IMR-90 (cell line): Measurements from ENCODE around the gene TMEM127. TPM values are rescaled to one million over a fixed set of nuclear protein-coding genes. Genes with fewer than 3 reads are reported as not detected.

Experiments
- ATAC-seq: fragments of 200-7000 bp; cut with Tn5 transposase; 2 replicates; pipeline ENCODE4 v1.9.1; 2020; ENCODE audit warnings: low read depth, mild to moderate bottlenecking, moderate library complexity
- BruUV-seq: library from RNA; stranded (reverse); fragments of 400-500 nt; replicated peaks from 2 replicates; lab custom pipeline; 2021; lab: Mats Ljungman, UMichigan
- CTCF ChIA-PET: fragments of 300-600 bp; formaldehyde crosslinking; extraction: SDS; loops from one replicate; lab custom pipeline; 2021; ENCODE audit warnings: antibody characterized with exemption; lab: Yijun Ruan, JAX
- POLR2A ChIA-PET: fragments of 300-600 bp; sonication (Branson Sonifier 250); formaldehyde crosslinking; loops from one replicate; lab custom pipeline; 2022; ENCODE audit warnings: antibody characterized with exemption; ENCODE audit not compliant: unreplicated experiment; lab: Charles Lee
- DNase-seq: peaks from one replicate; pipeline ENCODE4 v3.0.0; 2013
- H2AFZ ChIP-seq: replicated peaks from 2 replicates; pipeline ENCODE3; 2013; ENCODE audit warnings: low read length, mild to moderate bottlenecking; ENCODE audit not compliant: poor library complexity
- H2AK5ac ChIP-seq: 2 replicates; pipeline ENCODE4 v1.6.1; 2013; ENCODE audit warnings: low read depth, low read length, inconsistent platforms
- H2AK9ac ChIP-seq: replicated peaks from 2 replicates; pipeline ENCODE3; 2013; ENCODE audit warnings: mild to moderate bottlenecking, low read depth, low read length, moderate library complexity; ENCODE audit not compliant: poor library complexity
- H2BK120ac ChIP-seq: 2 replicates; pipeline ENCODE4 v1.6.1; 2013; ENCODE audit warnings: low read depth, low read length, inconsistent platforms
- H2BK15ac ChIP-seq: 3 replicates; pipeline ENCODE4 v1.6.1; 2013; ENCODE audit warnings: low read depth, low read length, inconsistent platforms
- H2BK20ac ChIP-seq: 2 replicates; pipeline ENCODE4 v1.6.1; 2013; ENCODE audit warnings: low read depth, mild to moderate bottlenecking, inconsistent platforms, low read length, moderate library complexity
- H2BK5ac ChIP-seq: 2 replicates; pipeline ENCODE4 v1.6.1; 2013; ENCODE audit warnings: mild to moderate bottlenecking, low read depth, low read length, inconsistent platforms; ENCODE audit not compliant: poor library complexity, severe bottlenecking
- H3K14ac ChIP-seq: replicated peaks from 2 replicates; pipeline ENCODE4 v1.6.1; 2013; ENCODE audit warnings: low read depth, low read length, inconsistent platforms
- H3K18ac ChIP-seq: 2 replicates; pipeline ENCODE4 v1.6.1; 2013; ENCODE audit warnings: low read depth, low read length, control low read depth
- H3K23ac ChIP-seq: 2 replicates; pipeline ENCODE4 v1.6.1; 2013; ENCODE audit warnings: low read depth, low read length, inconsistent platforms
- H3K27ac ChIP-seq: 2 replicates; pipeline ENCODE4 v1.5.1; 2013; ENCODE audit warnings: mild to moderate bottlenecking, control low read depth, low read length; ENCODE audit not compliant: insufficient read depth
- H3K27me3 ChIP-seq: 2 replicates; pipeline ENCODE4 v1.6.1; 2013; ENCODE audit warnings: low read length; ENCODE audit not compliant: control insufficient read depth, insufficient read depth
- H3K36me3 ChIP-seq: 2 replicates; pipeline ENCODE4 v1.6.1; 2013; ENCODE audit warnings: low read length, mixed read lengths; ENCODE audit not compliant: control insufficient read depth, insufficient read depth
- H3K4ac ChIP-seq: 2 replicates; pipeline ENCODE4 v1.6.1; 2013; ENCODE audit warnings: low read depth, low read length, inconsistent platforms
- H3K4me1 ChIP-seq: 2 replicates; pipeline ENCODE4 v1.6.1; 2013; ENCODE audit warnings: low read length, mixed read lengths; ENCODE audit not compliant: control insufficient read depth, insufficient read depth
- H3K4me2 ChIP-seq: 2 replicates; pipeline ENCODE4 v1.6.1; 2013; ENCODE audit warnings: low read depth, mild to moderate bottlenecking, control low read depth, low read length, moderate library complexity
- H3K4me3 ChIP-seq: 2 replicates; pipeline ENCODE4 v1.5.1; 2013; ENCODE audit warnings: low read depth, mild to moderate bottlenecking, control low read depth, low read length, moderate library complexity; ENCODE audit not compliant: insufficient read depth
- H3K56ac ChIP-seq: 2 replicates; pipeline ENCODE4 v1.6.1; 2013; ENCODE audit warnings: low read length, inconsistent platforms; ENCODE audit not compliant: insufficient read depth; ENCODE audit errors: extremely low read depth
- H3K79me1 ChIP-seq, 2 experiments: 2 replicates each; pipeline ENCODE4 v1.6.1; 2013; ENCODE audit warnings: low read length in 2 of 2, inconsistent platforms in 1 of 2, low read depth in 1 of 2
- H3K9ac ChIP-seq: 2 replicates; pipeline ENCODE4 v1.6.1; 2013; ENCODE audit warnings: low read depth, low read length, control low read depth
- H3K9me1 ChIP-seq: 2 replicates; pipeline ENCODE4 v1.6.1; 2013; ENCODE audit warnings: low read length, inconsistent platforms; ENCODE audit not compliant: insufficient read depth
- H3K9me3 ChIP-seq: 2 replicates; pipeline ENCODE4 v1.6.1; 2013; ENCODE audit warnings: low read length; ENCODE audit not compliant: control insufficient read depth, insufficient read depth
- H4K20me1 ChIP-seq: 2 replicates; pipeline ENCODE4 v1.6.1; 2013; ENCODE audit warnings: low read length, inconsistent platforms; ENCODE audit not compliant: insufficient read depth
- H4K5ac ChIP-seq: 2 replicates; pipeline ENCODE4 v1.6.1; 2013; ENCODE audit warnings: mild to moderate bottlenecking, low read depth, low read length, control low read depth
- H4K8ac ChIP-seq, 2 experiments: 2 replicates each; pipeline ENCODE4 v1.6.1; 2013; ENCODE audit warnings: low read depth in 2 of 2, low read length in 2 of 2, control low read depth in 1 of 2, inconsistent platforms in 1 of 2
- H4K91ac ChIP-seq: 2 replicates; pipeline ENCODE4 v1.6.1; 2013; ENCODE audit warnings: low read depth, low read length, inconsistent platforms; ENCODE audit not compliant: insufficient read depth
- BHLHE40 ChIP-seq: fragments of 150-350 bp; IDR thresholded peaks from 2 replicates; pipeline ENCODE4 v1.6.1; 2016; ENCODE audit warnings: mild to moderate bottlenecking, low read depth, low read length
- CEBPB ChIP-seq: IDR thresholded peaks from 2 replicates; pipeline ENCODE4 v1.6.1; 2012; ENCODE audit warnings: low read depth, low read length, improper control_type of control experiment
- CTCF ChIP-seq: conservative IDR thresholded peaks from 2 replicates; pipeline ENCODE4 v1.5.1; 2012; ENCODE audit warnings: mild to moderate bottlenecking, low read depth, low read length, improper control_type of control experiment
- MAZ ChIP-seq: IDR thresholded peaks from 2 replicates; pipeline ENCODE4 v1.6.1; 2012; ENCODE audit warnings: low read depth, mild to moderate bottlenecking, low read length, improper control_type of control experiment, moderate library complexity, borderline replicate concordance
- RCOR1 ChIP-seq: IDR thresholded peaks from 2 replicates; pipeline ENCODE4 v1.6.1; 2012; ENCODE audit warnings: mild to moderate bottlenecking, low read length, improper control_type of control experiment; ENCODE audit not compliant: insufficient replicate concordance
- RFX5 ChIP-seq: IDR thresholded peaks from 2 replicates; pipeline ENCODE4 v1.8.0; 2012; ENCODE audit warnings: low read depth, mild to moderate bottlenecking, low read length, moderate library complexity
- SMC3 ChIP-seq: fragments of 150-350 bp; IDR thresholded peaks from 2 replicates; pipeline ENCODE4 v1.6.1; 2016; ENCODE audit warnings: low read depth, mild to moderate bottlenecking, antibody characterized with exemption, low read length, moderate library complexity
- USF2 ChIP-seq: fragments of 150-350 bp; IDR thresholded peaks from 2 replicates; pipeline ENCODE4 v1.6.1; 2017; ENCODE audit warnings: mild to moderate bottlenecking, antibody characterized with exemption, low read length, low read depth
- WGBS, 2 experiments: methylation state at CpG; one replicate each; pipeline versions ENCODE4 v1.1.5 to v1.1.7; 2013; ENCODE audit warnings: missing lambda C conversion rate in 2 of 2; ENCODE audit not compliant: insufficient read length in 1 of 2; ENCODE audit errors: extremely low coverage in 2 of 2; 5-methylcytosine and 5-hydroxymethylcytosine counted together
- dilution Hi-C: fragments of 300-500 bp; cut with HindIII; formaldehyde crosslinking; loops from one replicate; pipeline ENCODE4 v1.14.3; 2018; ENCODE audit warnings: low sequenced_read_pairs; ENCODE audit not compliant: unreplicated experiment
- in situ Hi-C: fragments of 300-500 bp; cut with MboI; formaldehyde crosslinking; loops from 3 replicates; pipeline ENCODE4 v1.14.3; 2019; ENCODE audit warnings: low sequenced_read_pairs, inconsistent platforms, mixed read lengths
- intact Hi-C: fragments of 100-400 bp; cut with micrococcal nuclease; formaldehyde crosslinking; loops from 2 replicates; pipeline ENCODE4 v1.10.0; 2022
- polyA plus RNA-seq, 3 experiments: library from polyadenylated mRNA; depleted of rRNA; stranded (reverse); fragments of >200 nt; gene quantifications; 2 replicates each; pipeline ENCODE4 v1.2.3, GENCODE V29; 2012; ENCODE audit warnings: low replicate concordance in 1 of 3
- total RNA-seq: library from RNA; depleted of rRNA; stranded (reverse); fragments of >200 nt; gene quantifications from 2 replicates; pipeline ENCODE4 v1.2.3, GENCODE V29; 2012

Gene TMEM127
- total and polyA plus RNA-seq, 2 of the 4 experiments (the other 2 are of a cell fraction) = 35.7 to 47.6 TPM

GRCh38 chr2:96198921-96199320, 66.9 kb downstream of the TMEM127 start:
- POLR2A ChIA-PET = no interaction called here
- intact Hi-C loops = no loop called here

More at GRCh38 chr2:96198921-96199320, 66.9 kb downstream of the TMEM127 start:
- peaks cover 57% of the 10 kb centered on the region for H4K20me1 ChIP-seq
- H3K9me3 ChIP-seq = no peaks in the 10 kb centered on the region
- no peak overlapping the region for H2AK5ac ChIP-seq
- H2BK15ac ChIP-seq = no peak overlapping the region
- no peak for DNase-seq
- no peak overlapping the region for H3K56ac ChIP-seq
- H2AK9ac ChIP-seq = no peak overlapping the region
- no peak overlapping the region for H2AFZ ChIP-seq
- no peak for ATAC-seq
- H2BK5ac ChIP-seq = no peak overlapping the region
- no peak overlapping the region for H2BK120ac ChIP-seq
- TF ChIP-seq RCOR1 = no peak
- no peak for TF ChIP-seq RFX5
- no peak for TF ChIP-seq MAZ
- no peak for TF ChIP-seq CTCF
- no peak for TF ChIP-seq SMC3
- no peak for TF ChIP-seq CEBPB
- TF ChIP-seq USF2 = no peak
- TF ChIP-seq BHLHE40 = no peak
- H3K36me3 ChIP-seq = peaks cover 6% of the 10 kb centered on the region
- in situ Hi-C loops = no loop called here
- H4K8ac ChIP-seq = no peak overlapping the region
- no peak overlapping the region for H2BK20ac ChIP-seq
- BruUV-seq = no TSS peak
- H3K4ac ChIP-seq = no peak overlapping the region
- peaks cover 19 to 66% of the 10 kb centered on the region in 2 experiments; a peak in 3 of 4 replicates for H3K79me1 ChIP-seq
- H3K27ac ChIP-seq = no peak overlapping the region
- no peak overlapping the region for H3K9ac ChIP-seq
- H3K4me1 ChIP-seq = peaks cover 14% of the 10 kb centered on the region
- no peaks in the 10 kb centered on the region for H3K27me3 ChIP-seq
- H3K23ac ChIP-seq = no peak overlapping the region
- H4K91ac ChIP-seq = no peak overlapping the region
- H3K4me3 ChIP-seq = no peak overlapping the region
- no CpG with 5 or more reads among the region's 2 CpGs for WGBS, 2 experiments
- CTCF ChIA-PET = interaction anchor here (1.4 kb wide), 1 partner anchor 9 kb away, joined by 3 read pairs; no protein-coding TSS in a partner anchor
- peaks cover 16% of the 10 kb centered on the region for H3K9me1 ChIP-seq
- no peak overlapping the region for H3K4me2 ChIP-seq
- dilution Hi-C loops = no loop called here
- no peak overlapping the region for H3K18ac ChIP-seq
- no peak overlapping the region for H3K14ac ChIP-seq
- no peak overlapping the region for H4K5ac ChIP-seq
